Tibial nerve (tissue), 3 donors: Measurements from ENCODE around the gene PIK3R3.

Experiments used
- POLR2A ChIP-seq, 2 donors: fragments of 450-650 bp; IDR thresholded peaks; one replicate each; pipeline ENCODE4 v1.6.1; 2017; ENCODE audit warnings: antibody characterized with exemption in 2 of 2, mild to moderate bottlenecking in 2 of 2, moderate library complexity in 2 of 2
- TF ChIP-seq, protein P1 (sequence below), 5 experiments: fragments of 200-600 bp in 3 of 5; fragments of 450-650 bp in 2 of 5; sonication (generic) in 3 of 5; IDR thresholded peaks; one replicate each; pipeline ENCODE4 v1.5.1; 2016 to 2019; ENCODE audit warnings: antibody characterized with exemption in 5 of 5, mild to moderate bottlenecking in 3 of 5, moderate library complexity in 2 of 5

DNA sequence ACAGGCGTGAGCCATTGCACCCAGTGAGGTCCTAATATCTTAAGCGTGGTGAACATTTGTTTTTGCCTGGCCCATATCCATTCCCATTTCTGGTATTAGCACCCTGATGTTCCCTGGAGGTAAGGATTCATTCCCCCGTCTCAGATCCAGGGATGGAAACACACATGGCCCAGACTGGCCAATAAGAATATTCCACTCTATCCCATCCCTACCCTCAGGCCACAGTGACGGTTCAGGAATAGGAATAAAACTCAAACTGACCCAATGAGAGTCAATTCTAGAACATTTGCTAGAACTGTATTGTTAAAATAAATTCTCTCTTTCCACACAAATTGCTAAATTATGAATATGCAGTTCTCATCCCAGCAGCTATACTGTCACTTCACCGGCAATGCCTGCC is 76.1 kb downstream of the PIK3R3 start:
- TF ChIP-seq, protein P1, sequence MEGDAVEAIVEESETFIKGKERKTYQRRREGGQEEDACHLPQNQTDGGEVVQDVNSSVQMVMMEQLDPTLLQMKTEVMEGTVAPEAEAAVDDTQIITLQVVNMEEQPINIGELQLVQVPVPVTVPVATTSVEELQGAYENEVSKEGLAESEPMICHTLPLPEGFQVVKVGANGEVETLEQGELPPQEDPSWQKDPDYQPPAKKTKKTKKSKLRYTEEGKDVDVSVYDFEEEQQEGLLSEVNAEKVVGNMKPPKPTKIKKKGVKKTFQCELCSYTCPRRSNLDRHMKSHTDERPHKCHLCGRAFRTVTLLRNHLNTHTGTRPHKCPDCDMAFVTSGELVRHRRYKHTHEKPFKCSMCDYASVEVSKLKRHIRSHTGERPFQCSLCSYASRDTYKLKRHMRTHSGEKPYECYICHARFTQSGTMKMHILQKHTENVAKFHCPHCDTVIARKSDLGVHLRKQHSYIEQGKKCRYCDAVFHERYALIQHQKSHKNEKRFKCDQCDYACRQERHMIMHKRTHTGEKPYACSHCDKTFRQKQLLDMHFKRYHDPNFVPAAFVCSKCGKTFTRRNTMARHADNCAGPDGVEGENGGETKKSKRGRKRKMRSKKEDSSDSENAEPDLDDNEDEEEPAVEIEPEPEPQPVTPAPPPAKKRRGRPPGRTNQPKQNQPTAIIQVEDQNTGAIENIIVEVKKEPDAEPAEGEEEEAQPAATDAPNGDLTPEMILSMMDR (IDR thresholded peaks at IDR 0.05), result no peak
- no peak for TF ChIP-seq POLR2A (IDR thresholded peaks at IDR 0.05)
